ENCODE results near the gene FBXW4. TPM values are rescaled to one million over a fixed set of nuclear protein-coding genes. Genes with fewer than 3 reads are reported as not detected.
"Not testable (repeated sequence)": the region's sequence is repeated elsewhere in the genome, so short reads cannot be mapped to it uniquely, and the experiment has no call there.

The FBXW4 gene
- total RNA-seq, 2 experiments from 2014 or later = 37.6 to 38.2 TPM

GRCh38 chr10:101646364-101646763 is 48.6 kb downstream of the FBXW4 start:
- POLR2A ChIA-PET = no interaction called here
- Mint-ChIP-seq H3K27ac (no peak overlapping the region), H3K4me1 (ENCODE audit: low read depth) (peaks cover 5% of the 10 kb centered on the region), H3K36me3 (ENCODE audit: low read depth) (peaks cover 15% of the 10 kb centered on the region), H3K27me3 (no peaks in the 10 kb centered on the region), H3K4me3 (no peak overlapping the region), H3K9me3 (no peaks in the 10 kb centered on the region)
- no peak for TF ChIP-seq CTCF (IDR thresholded peaks at IDR 0.05)
- CTCF ChIA-PET = interaction anchor here (0.9 kb wide), 1 partner anchor 44 kb away, joined by 5 read pairs; no protein-coding TSS in a partner anchor
- ATAC-seq = no peak
- DNase-seq = no peak
- intact Hi-C loops (cut with micrococcal nuclease) = no loop called here

DNA sequence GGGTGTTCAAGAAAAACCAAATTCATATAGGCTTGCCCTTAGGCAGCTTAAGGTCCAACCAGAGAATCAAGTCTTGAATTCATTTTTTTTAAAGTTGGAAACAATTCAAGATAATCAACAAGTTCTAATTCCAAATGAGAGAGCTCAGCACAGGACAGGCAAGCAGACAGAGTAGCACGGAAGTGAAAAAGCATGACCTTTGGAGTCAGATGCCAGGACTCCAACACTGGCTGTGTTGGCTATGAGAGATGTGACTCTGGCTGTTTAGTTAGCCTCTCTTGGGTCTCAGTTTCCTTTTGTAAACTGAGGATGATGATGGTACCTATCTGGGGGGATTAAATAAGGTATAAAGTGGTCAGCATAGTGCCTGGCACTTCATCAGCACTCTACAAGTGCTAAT is 49.3 kb downstream of the FBXW4 start:
- ATAC-seq (no peak), DNase-seq (no peak)
- no peak for TF ChIP-seq CTCF (IDR thresholded peaks at IDR 0.05)
- Mint-ChIP-seq H3K4me3 (no peak overlapping the region), H3K27me3 (no peaks in the 10 kb centered on the region), H3K9me3 (no peaks in the 10 kb centered on the region), H3K27ac (no peak overlapping the region), H3K4me1 (ENCODE audit: low read depth) (peaks cover 6% of the 10 kb centered on the region), H3K36me3 (ENCODE audit: low read depth) (peaks cover 17% of the 10 kb centered on the region)
- POLR2A ChIA-PET = no interaction called here
- CTCF ChIA-PET = no interaction called here
- intact Hi-C loops (cut with micrococcal nuclease) = no loop called here

DNA sequence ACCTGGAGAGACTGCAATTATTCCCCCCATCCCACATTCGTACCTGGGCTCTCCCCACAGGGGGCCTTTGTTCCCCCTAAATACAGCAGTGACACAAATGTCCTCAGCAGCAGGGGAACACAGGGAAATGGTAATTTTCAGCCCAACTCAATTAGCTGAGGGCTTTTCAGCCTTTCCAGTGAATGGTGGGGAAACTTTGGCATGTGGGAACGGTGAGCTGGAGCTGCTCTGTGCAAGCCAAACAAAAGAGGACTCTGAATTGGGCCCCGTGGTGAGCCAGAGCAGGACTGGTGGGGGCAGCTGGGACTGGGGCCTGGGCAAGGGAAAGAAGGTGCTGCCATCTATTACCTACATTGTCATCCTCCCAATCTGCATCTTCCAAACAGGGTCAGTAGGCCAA is 51.0 kb downstream of the FBXW4 start:
- peaks cover 21% of the 10 kb centered on the region for H3K36me3 Mint-ChIP-seq (ENCODE audit: low read depth)
- ChIA-PET CTCF (no interaction called here), POLR2A (no interaction called here)
- DNase-seq (no peak), ATAC-seq (no peak)
- no peaks in the 10 kb centered on the region for H3K27me3 Mint-ChIP-seq
- no peak for TF ChIP-seq CTCF (IDR thresholded peaks at IDR 0.05)
- H3K4me1 Mint-ChIP-seq (ENCODE audit: low read depth) = peaks cover 6% of the 10 kb centered on the region
- H3K4me3 Mint-ChIP-seq = no peak overlapping the region
- H3K27ac Mint-ChIP-seq = no peak overlapping the region
- intact Hi-C loops (cut with micrococcal nuclease) = no loop called here
- no peaks in the 10 kb centered on the region for H3K9me3 Mint-ChIP-seq

- DNase-seq = no peak
- intact Hi-C loops (cut with micrococcal nuclease) = no loop called here
- CTCF ChIA-PET = no interaction called here
- peaks cover 6% of the 10 kb centered on the region for H3K4me1 Mint-ChIP-seq (ENCODE audit: low read depth)
- POLR2A ChIA-PET = no interaction called here
- no peak overlapping the region for H3K4me3 Mint-ChIP-seq
- H3K27ac Mint-ChIP-seq = no peak overlapping the region
- TF ChIP-seq CTCF (IDR thresholded peaks at IDR 0.05) = no peak
- H3K36me3 Mint-ChIP-seq (ENCODE audit: low read depth) = peaks cover 19% of the 10 kb centered on the region
- no peaks in the 10 kb centered on the region for H3K27me3 Mint-ChIP-seq
- ATAC-seq = no peak
- no peaks in the 10 kb centered on the region for H3K9me3 Mint-ChIP-seq
Observed at GRCh38 chr10:101643546-101643945, 51.4 kb downstream of the FBXW4 start.

- Mint-ChIP-seq H3K27ac (no peak overlapping the region), H3K9me3 (no peaks in the 10 kb centered on the region), H3K36me3 (ENCODE audit: low read depth) (peaks cover 33% of the 10 kb centered on the region), H3K4me3 (no peak overlapping the region), H3K27me3 (no peaks in the 10 kb centered on the region), H3K4me1 (ENCODE audit: low read depth) (peaks cover 11% of the 10 kb centered on the region)
- ChIA-PET CTCF (interaction anchor here (1.1 kb wide), 1 partner anchor 37 kb away, joined by 5 read pairs; no protein-coding TSS in a partner anchor), POLR2A (interaction anchor here (0.6 to 1.2 kb wide), 2 partner anchors 10 to 17 kb away, joined by 3 read pairs; no protein-coding TSS in a partner anchor)
- intact Hi-C loops (cut with micrococcal nuclease) = no loop called here
- no peak for ATAC-seq
- no peak for DNase-seq
- TF ChIP-seq CTCF (IDR thresholded peaks at IDR 0.05) = no peak
Observed at GRCh38 chr10:101639141-101639900, 55.6 kb downstream of the FBXW4 start.

DNA sequence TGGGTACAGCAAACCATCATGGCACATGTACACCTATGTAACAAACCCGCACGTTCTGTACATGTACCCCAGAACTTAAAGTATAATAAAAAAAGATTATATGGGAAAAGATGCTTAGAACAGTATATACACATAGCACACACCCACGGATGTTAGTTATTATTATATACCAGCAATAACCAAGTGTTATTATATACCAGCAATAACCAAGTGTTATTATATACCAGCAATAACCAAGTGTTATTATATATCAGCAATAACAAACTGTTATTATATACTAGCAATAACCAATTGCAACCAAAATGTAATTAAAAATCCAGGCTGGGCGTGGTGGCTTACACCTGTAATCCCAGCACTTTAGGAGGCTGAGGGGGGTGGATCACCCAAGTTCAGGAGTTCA is 61.5 kb downstream of the FBXW4 start:
- H3K36me3 Mint-ChIP-seq (ENCODE audit: low read depth) = peaks cover 18% of the 10 kb centered on the region
- ATAC-seq; intact Hi-C loops (cut with micrococcal nuclease); CTCF ChIA-PET; H3K9me3 Mint-ChIP-seq; H3K27ac Mint-ChIP-seq; DNase-seq; POLR2A ChIA-PET; H3K4me1 Mint-ChIP-seq (ENCODE audit: low read depth); H3K4me3 Mint-ChIP-seq; H3K27me3 Mint-ChIP-seq: not testable (repeated sequence)
